ENCODE data around the gene LTF. TPM values are rescaled to one million over a fixed set of nuclear protein-coding genes. Genes with fewer than 3 reads are reported as not detected.

Gene LTF
- total RNA-seq, 1 donor from 2014 or later, result 0.53 TPM

DNA sequence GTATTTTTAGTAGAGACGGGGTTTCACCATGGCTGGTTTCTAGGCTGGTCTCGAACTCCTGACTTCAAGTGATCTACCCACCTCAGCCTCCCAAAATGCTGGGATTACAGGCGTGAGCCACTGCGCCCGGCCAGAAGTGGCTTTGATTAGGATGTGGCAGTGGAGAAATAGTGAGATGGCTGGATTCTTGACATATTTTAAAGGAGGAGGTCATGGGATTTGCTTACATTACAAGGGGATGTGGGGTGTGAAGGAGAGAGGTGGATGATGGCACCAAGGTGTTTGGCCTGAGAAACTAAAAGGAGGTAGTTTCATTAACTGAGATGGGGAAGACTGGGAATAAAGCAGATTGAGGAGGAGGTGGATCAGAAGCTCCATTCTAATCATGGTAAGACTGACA is 15.0 kb upstream of the LTF start:
- no peak for DNase-seq (ENCODE audit: low spot score, unreplicated experiment)
- H3K4me3 Mint-ChIP-seq (ENCODE audit: low read depth), result no peak overlapping the region
- H3K36me3 Mint-ChIP-seq (ENCODE audit: insufficient read depth), result peaks cover 1% of the 10 kb centered on the region
- H3K9me3 Mint-ChIP-seq (ENCODE audit: low read depth), result peaks cover 9% of the 10 kb centered on the region
- no peak overlapping the region for H3K27ac Mint-ChIP-seq
- peaks cover 4% of the 10 kb centered on the region for H3K27me3 Mint-ChIP-seq
- TF ChIP-seq, protein P1, sequence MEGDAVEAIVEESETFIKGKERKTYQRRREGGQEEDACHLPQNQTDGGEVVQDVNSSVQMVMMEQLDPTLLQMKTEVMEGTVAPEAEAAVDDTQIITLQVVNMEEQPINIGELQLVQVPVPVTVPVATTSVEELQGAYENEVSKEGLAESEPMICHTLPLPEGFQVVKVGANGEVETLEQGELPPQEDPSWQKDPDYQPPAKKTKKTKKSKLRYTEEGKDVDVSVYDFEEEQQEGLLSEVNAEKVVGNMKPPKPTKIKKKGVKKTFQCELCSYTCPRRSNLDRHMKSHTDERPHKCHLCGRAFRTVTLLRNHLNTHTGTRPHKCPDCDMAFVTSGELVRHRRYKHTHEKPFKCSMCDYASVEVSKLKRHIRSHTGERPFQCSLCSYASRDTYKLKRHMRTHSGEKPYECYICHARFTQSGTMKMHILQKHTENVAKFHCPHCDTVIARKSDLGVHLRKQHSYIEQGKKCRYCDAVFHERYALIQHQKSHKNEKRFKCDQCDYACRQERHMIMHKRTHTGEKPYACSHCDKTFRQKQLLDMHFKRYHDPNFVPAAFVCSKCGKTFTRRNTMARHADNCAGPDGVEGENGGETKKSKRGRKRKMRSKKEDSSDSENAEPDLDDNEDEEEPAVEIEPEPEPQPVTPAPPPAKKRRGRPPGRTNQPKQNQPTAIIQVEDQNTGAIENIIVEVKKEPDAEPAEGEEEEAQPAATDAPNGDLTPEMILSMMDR (IDR thresholded peaks at IDR 0.05; ENCODE audit: unreplicated experiment), result no peak
- H3K4me1 Mint-ChIP-seq (ENCODE audit: low read depth), result peaks cover 7% of the 10 kb centered on the region

DNA sequence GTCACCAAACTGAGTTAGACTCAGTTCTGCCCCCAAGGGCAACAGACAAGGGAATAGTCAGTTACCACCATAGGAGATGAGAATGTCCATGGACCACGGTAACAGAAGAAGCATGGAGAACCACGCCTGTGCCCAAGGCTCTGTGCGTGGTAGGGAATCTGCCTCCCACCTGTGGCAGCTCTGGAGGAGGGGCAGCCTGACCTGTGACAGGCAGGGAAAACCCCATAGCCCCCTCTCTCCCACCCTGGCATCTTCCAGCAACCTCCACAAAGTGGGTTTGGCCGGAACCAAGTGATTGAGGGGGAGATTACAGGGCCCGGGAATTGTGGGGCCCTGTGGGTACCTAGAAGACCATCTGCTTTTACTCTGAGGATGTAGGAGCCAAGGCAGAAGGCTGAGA is 14.3 kb upstream of the LTF start:
- Mint-ChIP-seq H3K36me3 (ENCODE audit: insufficient read depth) (peaks cover 3% of the 10 kb centered on the region), H3K9me3 (ENCODE audit: low read depth) (peaks cover 15% of the 10 kb centered on the region), H3K27me3 (peaks cover 4% of the 10 kb centered on the region), H3K4me1 (ENCODE audit: low read depth) (peaks cover 6% of the 10 kb centered on the region), H3K27ac (no peak overlapping the region), H3K4me3 (ENCODE audit: low read depth) (no peak overlapping the region)
- TF ChIP-seq, protein P1 (IDR thresholded peaks at IDR 0.05; ENCODE audit: unreplicated experiment), result no peak
- DNase-seq (ENCODE audit: low spot score, unreplicated experiment), result no peak

DNA sequence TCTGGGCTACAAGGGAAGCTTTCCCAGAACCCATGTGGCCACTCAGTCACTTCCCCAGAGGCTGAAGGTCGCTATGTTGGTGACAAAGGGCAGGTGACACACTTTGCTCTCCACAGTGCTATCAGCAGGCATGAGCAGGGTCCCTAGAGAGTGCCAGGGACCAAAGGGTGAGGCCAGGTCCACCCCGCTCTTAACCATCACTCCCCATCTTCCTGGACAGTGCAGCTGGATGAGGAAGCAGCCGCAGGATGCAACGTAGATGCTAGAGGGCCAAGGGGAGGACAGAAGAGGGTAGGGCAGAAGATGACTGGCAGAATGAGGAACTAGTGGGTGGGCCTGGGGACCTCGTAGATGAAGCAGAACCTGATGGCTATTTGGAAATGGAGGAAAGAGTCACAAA is 13.6 kb upstream of the LTF start:
- no peak overlapping the region for H3K27ac Mint-ChIP-seq
- H3K27me3 Mint-ChIP-seq, result peaks cover 4% of the 10 kb centered on the region
- TF ChIP-seq, protein P1 (IDR thresholded peaks at IDR 0.05; ENCODE audit: unreplicated experiment), result no peak
- H3K4me3 Mint-ChIP-seq (ENCODE audit: low read depth), result no peak overlapping the region
- peaks cover 3% of the 10 kb centered on the region for H3K36me3 Mint-ChIP-seq (ENCODE audit: insufficient read depth)
- DNase-seq (ENCODE audit: low spot score, unreplicated experiment), result no peak
- H3K4me1 Mint-ChIP-seq (ENCODE audit: low read depth), result peaks cover 5% of the 10 kb centered on the region
- peaks cover 15% of the 10 kb centered on the region for H3K9me3 Mint-ChIP-seq (ENCODE audit: low read depth)

DNA sequence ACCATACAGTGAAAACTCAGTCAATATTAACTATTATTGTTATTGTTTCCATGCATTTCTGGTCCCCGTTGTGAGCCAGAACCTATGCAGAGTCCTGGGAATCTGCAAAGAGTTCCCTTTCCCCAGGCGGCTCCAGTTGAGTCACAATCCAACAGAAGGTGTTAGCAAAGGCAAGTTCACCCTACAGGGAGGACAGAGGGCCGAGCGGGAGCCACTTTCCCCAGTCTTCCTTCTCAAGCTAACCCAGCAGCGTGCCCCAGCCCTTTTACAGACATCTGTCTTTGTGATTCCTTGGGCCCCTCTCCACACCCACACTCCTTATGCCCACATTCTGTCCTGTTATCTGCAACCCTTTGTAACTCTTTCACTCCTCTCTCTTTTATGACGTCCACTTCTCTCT is 13.1 kb upstream of the LTF start:
- peaks cover 9% of the 10 kb centered on the region for H3K27me3 Mint-ChIP-seq
- TF ChIP-seq, protein P1 (IDR thresholded peaks at IDR 0.05; ENCODE audit: unreplicated experiment), result no peak
- no peak overlapping the region for H3K27ac Mint-ChIP-seq
- peaks cover 3% of the 10 kb centered on the region for H3K36me3 Mint-ChIP-seq (ENCODE audit: insufficient read depth)
- no peak for DNase-seq (ENCODE audit: low spot score, unreplicated experiment)
- H3K9me3 Mint-ChIP-seq (ENCODE audit: low read depth), result peaks cover 15% of the 10 kb centered on the region
- H3K4me1 Mint-ChIP-seq (ENCODE audit: low read depth), result no peaks in the 10 kb centered on the region
- H3K4me3 Mint-ChIP-seq (ENCODE audit: low read depth), result no peak overlapping the region

DNA sequence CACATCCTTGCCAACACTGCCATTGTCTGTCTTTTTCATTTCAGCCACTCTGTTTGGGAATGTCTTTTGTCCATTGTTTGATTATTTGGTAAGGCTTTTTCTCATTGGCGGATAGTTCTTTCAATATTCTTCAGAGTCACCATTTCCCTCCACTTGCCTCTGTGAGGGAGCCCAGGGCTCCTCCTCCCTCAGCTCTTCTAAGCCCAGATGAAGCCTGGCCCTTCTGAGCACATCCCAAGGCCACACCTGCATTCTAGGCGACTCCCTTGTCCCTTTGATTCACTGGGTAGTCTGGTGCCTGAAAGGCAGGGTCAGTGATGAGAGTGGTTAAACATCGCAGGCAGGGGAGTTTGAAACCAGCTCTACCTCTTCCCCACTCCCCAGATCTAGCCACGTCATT is 12.4 kb upstream of the LTF start:
- H3K9me3 Mint-ChIP-seq (ENCODE audit: low read depth), result peaks cover 15% of the 10 kb centered on the region
- H3K27me3 Mint-ChIP-seq, result peaks cover 9% of the 10 kb centered on the region
- no peaks in the 10 kb centered on the region for H3K4me1 Mint-ChIP-seq (ENCODE audit: low read depth)
- TF ChIP-seq, protein P1 (IDR thresholded peaks at IDR 0.05; ENCODE audit: unreplicated experiment), result no peak
- peaks cover 3% of the 10 kb centered on the region for H3K36me3 Mint-ChIP-seq (ENCODE audit: insufficient read depth)
- no peak overlapping the region for H3K27ac Mint-ChIP-seq
- no peak for DNase-seq (ENCODE audit: low spot score, unreplicated experiment)
- H3K4me3 Mint-ChIP-seq (ENCODE audit: low read depth), result no peak overlapping the region
